Fibroblast of mammary gland (primary cell): ENCODE data around the gene DUSP28.
A peak's percentile ranks its signal among the peaks of the same experiment; 100 is the strongest.

Source experiments
- DNase-seq: peaks from one replicate; pipeline ENCODE4 v3.0.0-alpha.2; 2010; ENCODE audit warnings: low read depth
- H3K4me3 ChIP-seq: 2 replicates; pipeline ENCODE4 v1.5.1; 2011; ENCODE audit warnings: low read depth, mild to moderate bottlenecking, low read length, moderate library complexity; ENCODE audit not compliant: control insufficient read depth
- CTCF ChIP-seq: conservative IDR thresholded peaks from 2 replicates; pipeline ENCODE4 v1.5.1; 2011; ENCODE audit warnings: low read depth, low read length, inconsistent platforms; ENCODE audit not compliant: control insufficient read depth, insufficient read depth

Gene DUSP28

GRCh38 chr2:240602266-240603050 lies 42.3 kb downstream of the DUSP28 start:
- H3K4me3 ChIP-seq, result no peak overlapping the region
- TF ChIP-seq CTCF, result no peak
- DNase-seq, result no peak

GRCh38 chr2:240603081-240603835 lies 43.1 kb downstream of the DUSP28 start:
- TF ChIP-seq CTCF, result no peak
- DNase-seq, result no peak
- no peak overlapping the region for H3K4me3 ChIP-seq

GRCh38 chr2:240603846-240604245 lies 43.7 kb downstream of the DUSP28 start:
- no peak for TF ChIP-seq CTCF
- no peak overlapping the region for H3K4me3 ChIP-seq
- no peak for DNase-seq

GRCh38 chr2:240604291-240604938 lies 44.3 kb downstream of the DUSP28 start:
- no peak overlapping the region for H3K4me3 ChIP-seq
- TF ChIP-seq CTCF, result peak; percentile 55
- peak; percentile 61 for DNase-seq

- H3K4me3 ChIP-seq, result no peak overlapping the region
- no peak for DNase-seq
- TF ChIP-seq CTCF, result no peak
These were observed 45.0 kb downstream of the DUSP28 start for GRCh38 chr2:240604939-240605716.
